ENCODE measurements around the gene STEAP3. TPM values are rescaled to one million over a fixed set of nuclear protein-coding genes. Genes with fewer than 3 reads are reported as not detected.

The STEAP3 gene
- total and polyA plus RNA-seq, 2 donors = 1.1 to 10.6 TPM

GRCh38 chr2:119240311-119241204 is 16.9 kb downstream of the STEAP3 start:
- Histone ChIP-seq H3K4me3 (ENCODE audit: low read depth, low read length) (no peak overlapping the region), H3K36me3 (ENCODE audit: insufficient read depth) (no peaks in the 10 kb centered on the region), H3K27ac (ENCODE audit: low read depth) (no peak overlapping the region), H3K4me1 (ENCODE audit: insufficient read depth) (no peaks in the 10 kb centered on the region)
- 49% methylated on average over 15 of the region's 15 CpGs for WGBS
- peak; percentile 36 for DNase-seq (ENCODE audit: extremely low spot score)

- no peak overlapping the region for H3K27ac ChIP-seq (ENCODE audit: low read depth)
- WGBS = 80% methylated on average over 5 of the region's 5 CpGs
- no peaks in the 10 kb centered on the region for H3K4me1 ChIP-seq (ENCODE audit: insufficient read depth)
- no peak for DNase-seq (ENCODE audit: extremely low spot score)
- H3K4me3 ChIP-seq (ENCODE audit: low read depth, low read length) = no peak overlapping the region
- H3K36me3 ChIP-seq (ENCODE audit: insufficient read depth) = no peaks in the 10 kb centered on the region
Measured at GRCh38 chr2:119241205-119241532, 17.5 kb downstream of the STEAP3 start.

- WGBS = 86% methylated on average over 17 of the region's 17 CpGs
- H3K27ac ChIP-seq (ENCODE audit: low read depth) = no peak overlapping the region
- no peak for DNase-seq (ENCODE audit: extremely low spot score)
- no peak overlapping the region for H3K4me3 ChIP-seq (ENCODE audit: low read depth, low read length)
- no peaks in the 10 kb centered on the region for H3K4me1 ChIP-seq (ENCODE audit: insufficient read depth)
- no peaks in the 10 kb centered on the region for H3K36me3 ChIP-seq (ENCODE audit: insufficient read depth)
Measured at GRCh38 chr2:119242276-119243119, 18.9 kb downstream of the STEAP3 start.

GRCh38 chr2:119243621-119244020 is 20.0 kb downstream of the STEAP3 start:
- Histone ChIP-seq H3K36me3 (ENCODE audit: insufficient read depth) (no peaks in the 10 kb centered on the region), H3K4me3 (ENCODE audit: low read depth, low read length) (no peak overlapping the region), H3K27ac (ENCODE audit: low read depth) (no peak overlapping the region), H3K4me1 (ENCODE audit: insufficient read depth) (no peaks in the 10 kb centered on the region)
- 77% methylated on average over 2 of the region's 2 CpGs for WGBS
- no peak for DNase-seq (ENCODE audit: extremely low spot score)

- no peak overlapping the region for H3K27ac ChIP-seq (ENCODE audit: low read depth)
- no peak overlapping the region for H3K4me3 ChIP-seq (ENCODE audit: low read depth, low read length)
- DNase-seq (ENCODE audit: extremely low spot score) = no peak
- H3K36me3 ChIP-seq (ENCODE audit: insufficient read depth) = no peaks in the 10 kb centered on the region
- no peaks in the 10 kb centered on the region for H3K4me1 ChIP-seq (ENCODE audit: insufficient read depth)
- 92% methylated on average over 17 of the region's 17 CpGs for WGBS
Measured at GRCh38 chr2:119245076-119245840, 21.6 kb downstream of the STEAP3 start.

- Histone ChIP-seq H3K4me1 (ENCODE audit: insufficient read depth) (no peaks in the 10 kb centered on the region), H3K27ac (ENCODE audit: low read depth) (no peak overlapping the region), H3K4me3 (ENCODE audit: low read depth, low read length) (no peak overlapping the region), H3K36me3 (ENCODE audit: insufficient read depth) (no peaks in the 10 kb centered on the region)
- DNase-seq (ENCODE audit: extremely low spot score) = no peak
- 97% methylated on average over 3 of the region's 3 CpGs for WGBS
Measured at GRCh38 chr2:119245841-119246230, 22.2 kb downstream of the STEAP3 start.

- Histone ChIP-seq H3K36me3 (ENCODE audit: insufficient read depth) (no peaks in the 10 kb centered on the region), H3K27ac (ENCODE audit: low read depth) (no peak overlapping the region), H3K4me1 (ENCODE audit: insufficient read depth) (no peaks in the 10 kb centered on the region), H3K4me3 (ENCODE audit: low read depth, low read length) (no peak overlapping the region)
- WGBS = 92% methylated on average over 24 of the region's 24 CpGs
- DNase-seq (ENCODE audit: extremely low spot score) = no peak
Measured at GRCh38 chr2:119246884-119247843, 23.5 kb downstream of the STEAP3 start.

GRCh38 chr2:119247844-119248271 is 24.2 kb downstream of the STEAP3 start:
- no peaks in the 10 kb centered on the region for H3K36me3 ChIP-seq (ENCODE audit: insufficient read depth)
- no peak for DNase-seq (ENCODE audit: extremely low spot score)
- WGBS = 96% methylated on average over 29 of the region's 29 CpGs

GRCh38 chr2:119248311-119248710 is 24.7 kb downstream of the STEAP3 start:
- H3K36me3 ChIP-seq (ENCODE audit: insufficient read depth) = no peaks in the 10 kb centered on the region
- WGBS = 88% methylated on average over 7 of the region's 7 CpGs
- no peak overlapping the region for H3K4me3 ChIP-seq (ENCODE audit: low read depth, low read length)
- no peaks in the 10 kb centered on the region for H3K4me1 ChIP-seq (ENCODE audit: insufficient read depth)
- no peak overlapping the region for H3K27ac ChIP-seq (ENCODE audit: low read depth)
- no peak for DNase-seq (ENCODE audit: extremely low spot score)

More at GRCh38 chr2:119247844-119248271, 24.2 kb downstream of the STEAP3 start:
- no peaks in the 10 kb centered on the region for H3K4me1 ChIP-seq (ENCODE audit: insufficient read depth)
- no peak overlapping the region for H3K27ac ChIP-seq (ENCODE audit: low read depth)
- no peak overlapping the region for H3K4me3 ChIP-seq (ENCODE audit: low read depth, low read length)

GRCh38 chr2:119248751-119249150 is 25.1 kb downstream of the STEAP3 start:
- Histone ChIP-seq H3K36me3 (ENCODE audit: insufficient read depth) (no peaks in the 10 kb centered on the region), H3K4me1 (ENCODE audit: insufficient read depth) (no peaks in the 10 kb centered on the region), H3K4me3 (ENCODE audit: low read depth, low read length) (no peak overlapping the region), H3K27ac (ENCODE audit: low read depth) (no peak overlapping the region)
- no peak for DNase-seq (ENCODE audit: extremely low spot score)
- 94% methylated on average over 5 of the region's 5 CpGs for WGBS

GRCh38 chr2:119249311-119249710 is 25.7 kb downstream of the STEAP3 start:
- WGBS = 90% methylated on average over 3 of the region's 3 CpGs
- Histone ChIP-seq H3K4me3 (ENCODE audit: low read depth, low read length) (no peak overlapping the region), H3K36me3 (ENCODE audit: insufficient read depth) (no peaks in the 10 kb centered on the region), H3K27ac (ENCODE audit: low read depth) (no peak overlapping the region), H3K4me1 (ENCODE audit: insufficient read depth) (no peaks in the 10 kb centered on the region)
- no peak for DNase-seq (ENCODE audit: extremely low spot score)

- DNase-seq (ENCODE audit: extremely low spot score) = no peak
- no peak overlapping the region for H3K27ac ChIP-seq (ENCODE audit: low read depth)
- no peak overlapping the region for H3K4me3 ChIP-seq (ENCODE audit: low read depth, low read length)
- H3K4me1 ChIP-seq (ENCODE audit: insufficient read depth) = no peaks in the 10 kb centered on the region
- 77% methylated on average over 12 of the region's 12 CpGs for WGBS
- H3K36me3 ChIP-seq (ENCODE audit: insufficient read depth) = no peaks in the 10 kb centered on the region
Measured at GRCh38 chr2:119249855-119250717, 26.5 kb downstream of the STEAP3 start.

Data from urinary bladder (tissue), 4 donors.